OCI-M2 (cell line): ENCODE data around the gene KCNC1.

ENCODE experiments used
- DNase-seq: peaks from one replicate; lab custom pipeline; 2025; ENCODE audit not compliant: unreplicated experiment; lab: John Stamatoyannopoulos, UW

The KCNC1 gene

DNA sequence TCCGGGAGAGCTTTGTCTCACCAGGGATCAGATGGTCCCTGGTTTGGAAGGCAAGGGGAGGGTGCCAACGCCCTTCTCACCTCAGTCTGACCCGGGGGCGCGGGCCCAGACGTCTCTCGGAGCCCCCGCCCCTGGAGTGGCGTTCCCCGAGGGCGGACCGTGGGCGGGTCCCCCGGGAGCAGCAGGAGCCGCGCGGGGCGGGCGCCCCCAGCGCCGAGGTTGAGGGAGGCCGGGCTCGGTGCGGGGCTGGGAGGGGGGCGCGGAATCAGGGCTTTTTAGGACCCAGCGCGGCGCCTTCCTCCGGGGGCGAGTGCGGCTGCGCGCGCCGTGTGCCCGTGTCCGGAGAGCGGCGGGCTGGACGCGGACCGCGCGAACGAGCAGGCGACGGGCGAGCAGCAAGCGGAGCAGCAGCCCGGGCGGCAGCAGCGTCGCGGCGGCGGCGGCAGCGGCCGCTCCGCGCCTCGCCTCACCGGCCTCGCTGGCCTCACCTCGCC lies at the start of gene KCNC1:
TSS of gene KCNC1 (plus strand) at position 364 of the 494 bp plus-strand sequence. CDS start 1,222 bp downstream, outside the sequence.
- DNase-seq: no peak

DNA sequence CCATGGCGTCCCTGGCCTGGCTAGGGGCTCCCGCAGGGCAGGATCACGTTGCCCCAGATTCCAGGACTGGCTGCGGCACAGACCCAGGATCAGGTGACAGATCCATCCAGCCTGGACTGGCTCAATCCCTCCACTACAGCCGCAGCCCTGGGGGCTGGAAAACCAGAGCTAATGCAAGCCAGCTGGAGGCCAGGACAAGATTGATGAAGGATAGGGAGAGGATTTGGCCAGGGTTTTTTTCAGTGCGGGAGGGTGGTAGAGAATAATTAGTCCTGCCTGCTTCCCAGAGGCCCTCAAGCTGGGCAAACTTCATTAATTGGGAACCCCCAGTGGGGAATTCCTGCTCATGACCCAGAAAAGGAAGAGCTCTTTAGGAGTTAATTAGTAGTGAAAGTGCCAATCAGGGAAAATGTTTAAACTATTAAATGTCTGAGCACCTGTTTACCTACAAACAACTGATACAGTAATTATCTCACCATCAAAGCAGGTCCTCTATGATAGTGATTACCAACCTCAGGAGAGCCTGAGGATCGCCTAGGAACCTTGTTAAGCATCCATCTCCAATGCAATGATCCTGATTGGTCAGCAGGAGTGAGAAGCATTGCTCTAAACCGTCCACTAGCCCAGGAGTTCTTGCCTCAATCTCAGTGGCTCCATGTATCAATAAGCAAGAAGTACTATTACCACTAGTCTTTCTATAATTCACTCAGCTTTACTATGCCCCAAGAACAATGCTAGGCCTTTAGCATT lies 48.2 kb upstream of the KCNC1 start:
- DNase-seq: no peak

DNA sequence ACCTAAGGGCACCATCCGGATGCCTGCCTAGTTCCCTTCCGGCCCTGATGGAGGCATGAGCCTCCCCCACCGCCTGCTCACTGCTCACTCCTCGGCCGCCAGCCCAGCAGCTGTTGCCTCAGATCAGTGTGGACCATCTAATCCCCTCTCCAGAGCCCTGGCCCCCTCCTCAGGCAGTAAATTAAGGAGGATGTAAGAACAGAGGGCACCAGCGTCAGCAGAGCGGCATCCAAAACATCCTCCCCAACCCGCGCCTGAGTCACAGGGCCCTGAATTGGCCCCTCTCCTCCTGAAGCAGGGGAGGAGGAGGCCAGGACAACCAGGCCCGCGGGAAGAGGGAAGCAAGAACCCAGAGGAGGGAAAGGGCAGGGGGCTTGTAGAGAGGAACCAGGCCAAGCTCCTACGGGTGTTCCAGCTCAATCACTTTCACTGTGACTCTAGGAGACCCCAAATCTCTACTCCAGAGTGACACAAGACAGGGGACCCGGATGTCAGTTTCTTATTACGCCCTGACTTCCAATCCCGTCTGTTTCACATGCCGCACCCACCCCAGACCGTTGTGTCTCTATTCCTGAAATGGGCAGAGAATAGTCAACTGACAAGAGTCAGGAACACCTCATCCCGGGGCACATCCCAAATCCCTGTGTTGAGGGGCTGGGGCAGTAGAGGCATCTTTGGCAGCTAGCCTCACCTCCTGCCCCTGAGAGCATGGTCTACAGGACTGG lies 46.5 kb upstream of the KCNC1 start:
- DNase-seq: no peak

DNA sequence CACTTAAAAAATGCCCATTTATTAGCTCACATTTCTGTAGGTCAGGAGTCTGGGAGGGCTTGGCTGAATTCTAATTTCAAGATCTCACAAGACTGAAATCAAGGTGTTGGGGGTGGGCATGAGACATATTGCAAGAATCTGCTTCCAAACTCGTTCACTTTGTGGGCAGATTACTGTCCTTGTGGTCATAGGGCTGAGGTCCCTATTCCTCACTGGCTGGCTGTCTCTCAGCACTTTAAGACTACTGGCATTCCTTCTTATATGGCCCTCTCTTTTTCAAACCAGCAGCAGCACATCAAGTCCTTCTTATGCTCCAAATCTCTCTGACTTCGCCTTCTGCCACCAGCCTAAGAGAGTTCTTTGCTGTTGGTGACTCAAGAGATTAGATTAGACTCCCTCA lies 43.0 kb upstream of the KCNC1 start:
- no peak for DNase-seq

DNA sequence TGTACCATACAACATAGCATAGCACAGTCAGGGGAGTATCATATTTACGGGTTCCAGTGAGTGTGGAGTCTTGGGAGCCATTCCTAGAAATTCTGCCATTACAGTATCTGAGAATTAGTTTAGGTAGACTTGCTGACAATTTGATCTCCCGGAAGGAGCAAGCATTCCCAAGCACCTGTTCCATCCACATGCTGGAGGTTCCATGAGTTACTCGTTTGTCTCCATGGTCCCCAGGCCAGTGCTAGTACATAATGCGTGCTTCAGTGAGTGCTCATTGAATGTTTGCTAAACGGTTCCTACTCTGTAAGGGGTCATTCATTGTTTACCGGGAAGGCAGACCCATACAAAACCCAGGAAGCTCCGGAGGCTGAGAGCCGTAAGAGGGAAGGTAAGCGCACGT lies 42.6 kb upstream of the KCNC1 start:
- no peak for DNase-seq

DNA sequence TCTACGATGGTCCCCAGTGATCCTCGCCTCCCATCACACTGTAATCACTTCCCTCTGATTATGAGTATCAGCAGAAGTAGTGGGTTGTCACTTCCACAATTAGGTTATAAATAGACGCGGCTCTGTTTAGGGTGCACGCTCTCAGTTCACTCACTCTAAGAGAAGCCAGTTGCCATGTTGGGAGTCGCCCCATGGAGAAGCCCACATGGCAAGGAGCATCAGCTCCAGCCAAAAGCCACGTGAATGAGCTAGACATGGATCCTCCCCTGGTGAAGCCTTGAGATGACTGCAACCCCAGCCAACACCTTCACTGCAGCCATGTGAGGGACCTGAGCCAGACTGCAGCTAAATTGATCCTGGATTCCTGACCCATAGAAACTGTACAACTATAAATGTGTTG lies 41.6 kb upstream of the KCNC1 start:
- DNase-seq: no peak

DNA sequence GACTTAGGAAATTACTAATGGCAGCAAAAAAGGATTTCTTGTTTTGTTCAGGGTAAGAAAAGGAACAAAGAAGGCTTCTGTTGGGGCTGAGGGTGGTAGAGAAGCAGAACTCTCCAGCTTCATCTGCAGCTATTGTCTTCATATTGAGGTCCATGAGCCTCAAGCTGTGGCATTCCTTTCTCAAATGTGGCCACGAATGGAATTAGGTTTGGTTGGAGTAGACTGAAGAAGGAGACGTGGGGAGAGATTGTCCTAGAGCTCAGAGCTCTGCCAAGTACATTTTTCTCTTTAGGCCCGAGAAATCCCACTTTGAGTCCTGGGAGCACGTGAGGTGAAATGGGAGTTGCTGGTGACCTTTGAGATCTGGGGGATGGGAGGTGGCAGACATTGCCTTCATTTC lies 41.0 kb upstream of the KCNC1 start:
- DNase-seq: no peak

DNA sequence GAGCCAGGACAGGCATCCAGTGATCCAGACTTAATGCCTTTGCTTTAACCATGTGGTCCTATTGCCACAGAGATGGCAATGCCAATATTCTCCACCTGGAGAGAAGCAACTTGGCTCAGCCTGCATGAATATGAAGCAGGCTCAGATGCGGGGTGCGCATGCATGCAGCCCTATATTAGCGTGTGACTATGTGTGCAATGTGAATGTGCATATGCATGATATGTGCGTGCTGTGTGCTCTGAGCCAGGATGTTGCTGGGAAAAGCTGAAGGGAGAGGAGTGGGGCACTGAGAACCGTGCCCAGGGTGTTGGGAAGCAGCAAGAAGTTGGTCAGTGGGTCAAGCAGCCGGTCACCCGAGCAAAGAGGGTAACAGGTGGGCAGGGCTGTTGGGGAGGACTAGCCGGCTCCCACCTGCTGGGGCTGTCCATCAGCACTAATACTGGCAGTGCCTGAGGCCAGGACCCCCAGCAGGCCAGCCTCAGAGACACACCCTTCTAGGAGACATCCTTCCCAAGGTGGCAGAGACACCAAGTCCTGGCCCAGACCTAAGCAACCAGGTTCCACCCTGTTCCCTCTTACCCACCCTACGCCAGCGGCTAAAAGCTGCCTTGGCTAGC lies 40.0 kb upstream of the KCNC1 start:
- DNase-seq: no peak

DNA sequence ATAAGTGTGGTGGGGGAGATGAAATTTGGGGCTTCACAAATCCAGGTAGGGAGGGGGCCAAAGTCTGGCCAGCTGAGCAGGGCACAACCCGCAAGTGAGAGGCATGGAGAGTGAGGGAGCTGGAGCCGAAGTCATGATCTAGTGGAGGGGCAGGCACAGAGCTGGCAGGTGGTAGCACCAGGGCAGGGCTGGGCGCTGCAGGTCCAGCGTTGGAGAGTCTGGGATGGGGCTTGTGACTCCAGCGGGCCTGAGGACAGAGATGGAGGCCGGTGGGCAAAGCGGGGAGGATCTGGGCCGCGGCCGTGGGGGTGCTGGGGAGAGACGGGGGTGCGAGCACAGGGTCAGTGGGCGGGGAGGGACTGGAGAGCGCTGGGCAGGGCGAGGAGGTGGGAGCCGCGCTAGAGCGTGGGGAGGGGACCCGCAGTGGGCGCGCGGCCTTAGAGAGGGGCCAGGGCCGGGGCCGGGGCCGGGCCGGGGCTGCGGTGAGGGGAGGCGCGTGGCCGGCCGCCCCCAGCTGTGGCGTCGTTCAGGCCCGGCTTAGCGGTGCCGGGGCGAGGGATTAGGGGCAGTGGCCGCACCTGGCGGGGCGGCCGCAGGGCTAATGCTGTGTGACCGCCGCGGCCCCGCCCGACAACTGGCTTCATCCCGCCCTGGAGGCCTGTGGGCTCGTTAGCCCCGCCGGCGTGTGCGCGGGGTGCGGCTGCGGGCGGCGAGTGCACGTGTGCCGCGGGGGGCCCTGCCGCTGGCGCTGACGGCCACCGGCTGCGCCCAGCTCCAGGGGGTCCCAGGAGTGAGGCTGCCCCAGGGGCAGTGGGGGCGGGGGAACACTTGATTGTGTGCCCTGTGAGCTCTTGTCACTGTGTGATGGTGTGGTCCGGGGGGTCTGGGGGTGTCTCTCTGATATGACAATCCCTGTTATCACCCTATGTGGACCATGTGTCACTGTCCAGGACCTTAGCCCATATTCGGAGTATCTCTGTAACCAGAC lies 38.8 kb upstream of the KCNC1 start:
- no peak for DNase-seq

DNA sequence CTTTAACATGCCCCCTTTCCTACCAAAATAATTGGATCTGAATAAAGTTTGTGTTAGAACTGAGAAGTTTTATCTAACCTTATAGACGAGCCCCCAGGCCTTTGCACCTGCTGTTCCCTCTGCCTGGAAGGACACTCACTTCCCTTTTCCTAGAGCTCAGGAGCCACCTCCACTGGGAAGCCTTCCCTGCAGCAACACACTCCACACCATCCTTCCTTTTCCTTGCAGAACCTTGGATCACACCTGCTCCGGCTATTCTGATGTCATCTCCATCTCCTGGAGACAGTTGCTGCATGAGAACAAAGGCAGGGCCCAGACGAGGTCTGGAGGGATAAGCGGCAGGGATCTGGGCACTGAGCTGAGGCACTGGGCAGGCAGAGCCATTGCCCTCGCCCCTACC lies 37.8 kb upstream of the KCNC1 start:
- no peak for DNase-seq

DNA sequence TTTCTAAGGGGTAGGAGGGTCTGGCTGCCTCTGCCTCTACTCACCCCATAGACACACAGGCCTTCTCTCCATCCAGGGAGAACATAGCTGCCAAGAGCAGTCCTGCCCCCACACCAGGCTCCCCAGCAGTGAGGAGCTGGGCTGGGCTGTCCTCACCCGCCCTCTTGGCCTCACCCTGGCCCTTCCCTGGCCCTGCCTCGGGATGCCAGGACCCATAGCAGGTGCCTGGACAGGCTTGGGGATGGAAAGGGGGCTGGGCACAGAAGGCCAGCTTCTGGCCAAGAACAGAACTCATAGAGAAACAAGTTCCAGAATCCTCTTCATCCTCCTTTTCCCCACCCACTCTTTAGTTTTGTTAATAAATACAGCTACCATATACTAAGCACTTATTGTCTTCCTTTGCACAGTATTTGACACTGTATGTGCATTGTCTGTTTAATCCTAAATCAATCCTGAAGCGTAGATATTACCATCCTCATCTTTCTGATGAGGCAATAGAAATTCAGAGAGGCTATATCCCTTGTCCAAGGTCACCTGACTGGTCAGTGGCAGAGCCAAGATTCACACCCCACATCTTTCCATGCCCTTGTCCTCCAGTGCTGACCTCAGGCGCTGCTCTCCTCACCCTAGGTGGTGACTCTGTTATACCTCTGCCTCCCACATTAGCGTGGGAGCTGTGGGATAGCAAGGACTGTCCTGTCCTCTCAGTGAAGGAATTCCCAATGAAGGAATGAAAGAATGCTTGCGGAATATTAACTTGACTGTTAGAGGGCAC lies 37.2 kb upstream of the KCNC1 start:
- no peak for DNase-seq

DNA sequence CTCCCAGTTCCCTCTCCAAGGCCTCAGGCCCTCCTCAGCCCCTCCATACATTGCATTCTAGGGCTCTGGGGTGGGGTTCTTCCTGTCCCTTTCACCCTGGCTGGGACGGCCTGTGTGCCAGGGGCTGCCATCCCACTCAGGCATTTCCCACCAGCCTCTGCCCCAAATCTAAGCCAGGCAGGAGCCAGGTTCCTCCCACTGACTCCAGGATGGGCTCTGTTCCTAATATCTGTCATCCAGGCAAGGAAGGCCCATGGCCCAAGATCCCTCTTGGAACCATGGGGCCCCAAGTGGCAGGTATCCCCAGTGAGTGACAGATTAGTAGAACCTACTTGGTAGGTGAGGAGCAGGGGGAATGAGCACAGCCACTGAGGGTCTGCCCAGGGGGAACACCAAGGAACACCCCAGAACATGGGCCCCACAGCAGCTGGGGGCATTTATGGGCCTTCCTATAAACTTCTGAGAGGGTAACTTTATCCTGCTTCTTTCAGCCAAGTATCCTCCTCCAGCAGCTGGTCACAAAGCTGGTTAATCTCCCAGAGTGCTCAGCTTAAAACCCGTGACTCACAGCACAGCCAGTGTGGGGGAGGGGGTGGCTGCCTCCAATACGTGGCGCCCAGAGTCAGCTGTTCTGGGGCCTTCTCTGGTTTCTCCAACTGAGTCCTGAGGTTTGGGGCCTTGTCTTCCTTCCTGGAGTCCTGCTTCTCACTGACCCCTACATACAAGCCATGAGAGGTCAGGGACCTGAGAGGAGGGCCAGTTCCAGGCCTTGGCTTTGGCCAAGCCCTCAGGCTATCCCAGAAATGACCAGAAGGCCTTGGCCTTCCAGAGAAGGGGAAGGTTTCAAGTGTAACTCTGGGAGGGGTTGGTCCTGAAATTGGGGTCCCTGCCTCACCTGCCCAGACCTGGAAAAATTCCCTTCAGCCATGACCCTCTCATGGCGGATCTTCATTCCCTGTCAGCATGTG lies 35.1 kb upstream of the KCNC1 start:
- DNase-seq: no peak

DNA sequence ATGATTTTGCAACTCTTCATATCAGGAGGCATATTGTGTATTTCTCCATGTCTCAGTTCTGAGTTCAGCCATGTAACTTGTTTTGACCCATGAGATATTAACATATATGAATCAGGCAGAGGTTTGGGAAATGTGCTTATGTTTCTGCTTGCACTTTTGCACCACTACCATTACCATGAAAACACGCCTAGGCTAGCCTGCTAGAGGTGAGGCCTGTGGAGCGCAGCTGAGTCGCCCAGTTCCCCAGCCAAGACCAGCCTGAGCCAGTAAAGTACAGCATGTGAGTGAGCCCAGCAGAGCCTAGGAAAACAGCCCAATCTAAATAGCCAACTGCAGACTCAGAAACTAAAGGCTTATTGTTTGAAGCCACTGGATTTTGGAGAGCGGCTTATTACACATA lies 33.6 kb upstream of the KCNC1 start:
- DNase-seq: no peak

DNA sequence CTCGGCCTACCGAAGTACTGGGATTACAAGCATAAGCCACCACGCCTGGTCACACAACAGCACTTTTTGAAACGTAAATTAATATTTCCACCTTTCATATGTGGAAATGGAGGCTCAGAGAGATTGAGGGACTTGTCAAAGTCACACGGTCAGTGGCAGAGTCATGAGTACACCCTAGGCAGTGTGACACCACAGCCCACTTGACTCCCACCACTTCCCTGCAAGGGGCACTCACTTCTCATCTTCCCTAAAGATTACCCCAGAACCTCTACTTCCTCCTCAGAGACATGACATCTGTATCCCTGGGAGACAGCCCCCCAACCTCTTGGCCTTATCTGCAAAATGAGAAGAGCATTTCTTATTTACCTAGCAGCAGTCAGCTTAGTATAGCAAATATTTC lies 31.7 kb upstream of the KCNC1 start:
- no peak for DNase-seq

DNA sequence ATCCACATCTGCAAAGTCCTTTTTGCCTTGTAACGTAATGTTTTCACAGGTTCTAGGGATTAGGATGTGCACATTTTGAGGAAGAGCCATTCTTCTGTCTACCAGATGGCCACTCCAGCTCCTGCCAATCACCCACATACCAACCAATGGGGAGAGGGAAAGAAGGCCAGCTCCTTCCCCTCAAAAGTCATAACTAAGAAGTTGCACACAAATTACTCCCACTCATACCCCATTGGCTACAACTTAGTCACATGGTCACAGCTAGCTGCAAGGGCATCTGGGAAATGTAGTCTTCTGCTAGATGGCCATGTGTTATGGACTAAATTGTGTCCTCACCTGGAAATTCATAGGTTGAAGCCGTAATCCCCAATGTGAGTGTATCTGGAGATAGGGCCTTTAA lies 30.6 kb upstream of the KCNC1 start:
- no peak for DNase-seq

DNA sequence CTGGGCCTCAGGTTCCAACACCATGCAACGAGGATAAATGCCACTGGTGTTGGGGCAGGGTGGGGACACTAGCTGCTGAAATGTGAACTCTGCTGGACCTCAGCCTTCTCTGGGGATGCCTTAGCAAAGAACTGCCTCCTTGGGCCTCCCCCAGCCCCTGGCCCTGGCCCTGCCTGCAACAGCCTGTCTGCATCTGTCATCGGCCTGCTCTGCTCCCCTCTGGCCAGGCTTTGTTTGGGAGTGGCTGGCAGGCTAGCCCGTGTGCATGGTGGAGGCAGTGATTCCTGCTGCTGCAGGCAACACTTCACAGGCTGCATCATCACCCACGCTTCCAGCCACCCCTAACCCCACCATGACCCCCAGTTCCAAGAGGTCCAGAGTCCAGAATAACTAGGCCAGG lies 26.8 kb upstream of the KCNC1 start:
- DNase-seq: no peak

DNA sequence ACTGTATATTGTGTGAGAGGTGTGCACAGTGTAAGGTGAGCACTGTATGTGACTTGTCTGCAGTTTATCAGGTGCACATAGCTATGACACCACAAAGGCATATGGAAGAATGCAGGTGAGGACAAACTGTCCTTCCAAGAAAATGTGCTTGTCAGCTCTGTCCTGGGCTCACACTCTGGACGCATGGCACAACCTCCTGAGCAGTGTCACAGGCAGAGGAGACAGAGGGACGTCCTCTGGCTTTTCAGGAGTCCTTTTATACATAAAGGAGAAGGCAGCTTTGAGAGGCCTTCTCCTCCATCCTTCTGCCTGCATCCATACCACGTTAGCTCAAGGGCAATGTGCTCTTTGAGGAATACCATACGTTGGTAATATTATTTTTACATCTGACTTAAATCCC lies 22.7 kb upstream of the KCNC1 start:
- DNase-seq: no peak

DNA sequence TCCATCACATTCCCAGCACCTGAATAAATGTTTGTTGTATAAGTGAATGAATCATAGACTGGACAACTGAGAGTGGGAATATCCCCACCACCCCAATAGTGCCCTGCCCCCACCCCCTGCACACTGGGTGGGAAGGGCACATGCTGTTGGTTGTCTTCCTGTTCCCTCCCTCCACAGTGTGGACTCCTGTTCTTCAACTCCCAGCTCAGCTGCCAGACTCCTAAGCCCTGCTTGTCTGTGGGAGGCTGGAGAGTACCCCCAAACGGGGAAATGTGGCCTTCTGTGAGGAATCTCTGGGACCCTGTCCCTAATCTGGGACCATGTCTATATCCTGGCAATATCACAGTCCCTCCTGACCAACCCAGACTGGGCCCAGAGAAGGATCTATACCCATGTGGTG lies 20.7 kb upstream of the KCNC1 start:
- DNase-seq: no peak

DNA sequence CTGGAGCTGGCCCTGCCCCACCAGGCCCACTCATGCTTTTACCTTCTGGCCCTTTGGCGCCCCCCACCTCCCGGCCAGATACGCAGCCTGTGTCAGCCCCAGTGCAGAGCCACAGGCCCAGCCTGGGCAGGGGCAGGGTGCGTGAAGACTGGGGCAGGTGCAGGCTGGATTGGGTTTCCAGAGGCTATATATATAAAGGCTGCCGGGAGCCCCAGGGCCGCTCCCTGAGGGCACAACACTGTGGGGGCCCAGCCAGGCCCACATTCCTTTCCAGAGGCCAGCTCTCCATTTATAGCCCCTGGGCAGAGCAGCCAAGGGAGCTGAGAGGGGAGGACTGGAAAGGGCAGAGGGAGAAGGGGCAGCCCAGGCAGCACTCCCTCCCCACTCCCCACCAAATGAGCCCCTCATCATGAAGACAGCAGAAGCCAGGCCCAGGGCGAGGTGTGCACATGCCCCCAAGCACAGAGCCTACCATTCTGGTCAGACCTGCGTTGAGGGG lies 20.2 kb upstream of the KCNC1 start:
- no peak for DNase-seq
